GM12873 (cell line): Measurements from ENCODE around the gene IL16.

ENCODE experiments used
- TF ChIP-seq, protein P1 (sequence below): IDR thresholded peaks from 2 replicates; pipeline ENCODE4 v1.5.1; 2012; ENCODE audit warnings: low read depth, mild to moderate bottlenecking, moderate library complexity, low read length, control low read depth; ENCODE audit not compliant: insufficient read depth; ENCODE audit errors: missing control alignments

IL16 gene

DNA sequence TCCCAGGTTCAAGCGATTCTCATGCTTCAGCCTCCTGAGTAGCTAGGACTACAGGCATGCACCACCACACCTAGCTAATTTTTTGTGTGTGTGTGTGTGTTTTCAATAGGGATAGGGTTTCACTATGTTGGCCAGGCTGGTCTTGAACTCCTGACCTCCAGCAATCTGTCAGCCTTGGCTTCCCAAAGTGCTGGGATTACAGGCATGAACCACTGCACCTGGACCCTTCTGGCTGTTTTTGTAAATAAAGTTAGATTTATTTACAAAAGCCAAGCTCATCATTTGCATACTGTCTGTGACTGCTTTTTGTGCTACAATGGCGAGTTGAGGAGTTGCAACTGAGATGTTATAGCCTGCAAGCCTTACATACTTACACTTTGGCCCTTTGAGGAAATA lies 28.6 kb upstream of the IL16 start:
- TF ChIP-seq, protein P1, sequence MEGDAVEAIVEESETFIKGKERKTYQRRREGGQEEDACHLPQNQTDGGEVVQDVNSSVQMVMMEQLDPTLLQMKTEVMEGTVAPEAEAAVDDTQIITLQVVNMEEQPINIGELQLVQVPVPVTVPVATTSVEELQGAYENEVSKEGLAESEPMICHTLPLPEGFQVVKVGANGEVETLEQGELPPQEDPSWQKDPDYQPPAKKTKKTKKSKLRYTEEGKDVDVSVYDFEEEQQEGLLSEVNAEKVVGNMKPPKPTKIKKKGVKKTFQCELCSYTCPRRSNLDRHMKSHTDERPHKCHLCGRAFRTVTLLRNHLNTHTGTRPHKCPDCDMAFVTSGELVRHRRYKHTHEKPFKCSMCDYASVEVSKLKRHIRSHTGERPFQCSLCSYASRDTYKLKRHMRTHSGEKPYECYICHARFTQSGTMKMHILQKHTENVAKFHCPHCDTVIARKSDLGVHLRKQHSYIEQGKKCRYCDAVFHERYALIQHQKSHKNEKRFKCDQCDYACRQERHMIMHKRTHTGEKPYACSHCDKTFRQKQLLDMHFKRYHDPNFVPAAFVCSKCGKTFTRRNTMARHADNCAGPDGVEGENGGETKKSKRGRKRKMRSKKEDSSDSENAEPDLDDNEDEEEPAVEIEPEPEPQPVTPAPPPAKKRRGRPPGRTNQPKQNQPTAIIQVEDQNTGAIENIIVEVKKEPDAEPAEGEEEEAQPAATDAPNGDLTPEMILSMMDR: no peak

DNA sequence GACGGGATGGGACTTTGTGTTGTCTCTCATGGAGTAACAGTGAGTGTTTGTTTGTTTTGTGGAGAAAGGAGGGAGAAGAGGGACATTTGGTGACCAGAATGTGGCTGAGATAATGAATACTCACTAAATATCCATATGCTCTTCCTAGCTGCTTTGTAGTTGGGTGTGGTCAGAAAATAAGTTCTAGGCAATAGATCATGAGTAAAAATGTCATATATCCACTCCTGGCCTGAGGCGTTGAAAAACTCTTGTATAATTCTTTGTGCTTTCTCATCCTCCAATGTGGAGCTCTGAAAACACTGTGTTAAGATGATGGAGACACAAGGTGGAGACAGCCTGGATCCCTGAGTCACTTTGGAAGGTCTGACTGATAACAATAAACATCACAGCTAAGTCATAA lies 28.0 kb upstream of the IL16 start:
- TF ChIP-seq, protein P1: no peak

DNA sequence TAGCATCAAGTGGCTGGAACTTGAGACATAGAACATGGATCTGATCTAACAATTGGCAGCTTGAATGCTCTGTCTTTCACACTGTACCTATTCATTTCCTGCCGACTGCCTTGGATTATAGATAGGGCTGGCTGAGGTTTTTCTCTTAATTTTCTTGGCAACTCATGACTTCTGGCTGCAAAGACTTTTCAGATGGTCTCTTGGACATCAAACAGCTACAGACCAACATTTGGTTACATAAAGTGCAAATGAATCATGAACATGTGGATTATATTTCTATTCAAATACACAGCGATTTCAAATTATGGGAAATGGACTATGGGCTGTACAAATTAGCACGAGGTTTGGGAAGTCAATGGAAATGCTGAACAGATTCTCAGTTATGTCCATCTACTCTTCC lies 26.2 kb upstream of the IL16 start:
- TF ChIP-seq, protein P1: no peak

DNA sequence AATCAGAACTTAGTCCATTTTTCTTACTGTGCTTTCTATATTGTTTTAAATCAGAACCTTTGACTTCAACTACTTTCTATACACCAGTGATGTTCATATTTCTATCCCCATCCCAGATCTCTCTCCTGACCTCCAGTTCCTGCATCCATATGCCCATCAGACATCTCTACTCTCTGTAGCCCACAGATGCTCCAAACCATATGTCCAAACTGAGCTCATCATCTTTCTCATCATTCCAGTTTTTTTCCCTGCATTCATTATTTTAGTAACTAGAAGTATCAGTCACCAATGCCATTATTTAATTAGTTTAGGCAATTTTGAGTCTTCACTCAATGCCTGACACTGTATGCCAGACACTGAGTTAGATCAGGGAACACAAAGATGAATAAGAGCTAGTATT lies 25.4 kb upstream of the IL16 start:
- TF ChIP-seq, protein P1: no peak

DNA sequence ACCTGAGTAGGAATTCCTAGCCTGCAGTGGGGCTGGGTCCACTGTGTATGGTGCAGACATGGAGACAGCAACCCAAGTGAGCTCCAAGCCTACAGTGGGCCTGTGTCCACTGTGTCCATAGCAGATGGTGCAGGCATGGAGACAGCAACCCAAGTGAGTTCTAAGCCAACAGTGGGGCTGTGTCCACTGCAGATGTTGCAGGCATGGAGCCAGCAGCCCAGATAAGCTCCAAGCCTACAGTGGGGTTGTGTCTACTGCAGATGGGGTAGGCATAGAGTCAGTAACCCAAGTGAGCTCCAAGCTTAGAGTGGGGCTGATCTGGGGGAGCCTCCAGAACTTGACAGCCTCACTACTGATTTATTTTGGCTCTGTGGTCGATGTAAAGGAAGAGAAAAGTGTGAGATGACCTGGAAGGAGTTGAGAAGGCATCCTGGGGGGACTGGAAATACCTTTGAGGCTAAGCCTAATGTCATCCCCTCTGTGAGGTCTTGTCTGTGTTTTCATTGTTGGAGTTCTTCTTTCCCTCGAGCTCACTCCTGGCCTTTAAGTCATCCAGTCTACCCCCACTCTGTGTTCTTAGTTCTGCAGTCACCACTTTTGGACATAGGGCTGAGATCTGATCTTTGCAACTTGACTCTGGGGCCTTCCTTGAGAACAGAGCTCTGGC lies 22.4 kb upstream of the IL16 start:
- TF ChIP-seq, protein P1: no peak

DNA sequence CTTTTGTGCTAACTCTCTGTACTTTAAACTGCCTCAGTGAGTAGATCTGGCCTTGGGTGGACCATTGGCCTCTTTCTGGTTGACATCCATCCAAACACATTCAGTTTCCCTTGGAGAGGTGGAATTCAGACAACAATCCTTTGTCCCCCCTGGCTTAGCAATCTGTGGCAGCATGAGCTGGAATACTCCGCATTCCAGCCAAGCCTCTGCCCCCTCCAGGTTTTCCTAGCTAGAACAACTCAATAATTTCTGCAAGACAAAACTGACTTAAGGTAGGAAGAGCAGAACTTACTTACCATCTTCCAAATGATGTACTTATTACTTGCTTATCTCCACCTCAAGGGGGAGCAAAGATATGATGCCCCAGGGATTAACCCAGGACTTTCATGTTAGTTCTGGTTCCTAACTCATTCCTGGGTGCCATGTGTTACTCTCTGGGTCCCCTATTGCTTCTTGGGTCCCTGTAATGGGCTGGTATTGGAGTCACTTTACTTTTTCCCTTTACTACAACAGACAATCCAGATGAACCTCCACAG lies 21.8 kb upstream of the IL16 start:
- TF ChIP-seq, protein P1: peak; percentile 26

DNA sequence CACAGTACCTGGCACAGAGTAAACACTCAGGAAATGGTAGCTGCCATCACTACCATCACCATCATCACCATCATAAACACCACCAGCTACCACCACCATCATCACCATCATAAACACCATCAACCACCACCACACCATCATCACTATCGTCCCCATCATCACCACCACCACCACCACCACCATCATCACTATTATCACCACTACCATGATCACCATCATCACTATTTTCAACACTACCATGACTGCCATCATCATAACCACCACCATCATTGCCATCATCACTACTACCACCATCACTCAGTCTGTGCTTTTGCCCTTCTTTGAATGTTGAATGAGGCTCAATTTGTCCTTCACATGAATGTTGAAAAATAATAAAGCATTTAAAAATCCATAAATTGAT lies 21.2 kb upstream of the IL16 start:
- TF ChIP-seq, protein P1: no peak
